ENCODE measurements around the gene PRKCA.

PRKCA gene

GRCh38 chr17:66541461-66542128 is 239.2 kb downstream of the PRKCA start:
- DNase-seq (ENCODE audit: low read depth) = no peak
- H3K4me3 ChIP-seq (ENCODE audit: low read length) = no peak overlapping the region
- no peak for TF ChIP-seq CTCF (conservative IDR thresholded peaks at IDR 0.05; ENCODE audit: low read length)

- H3K4me3 ChIP-seq (ENCODE audit: low read length) = no peak overlapping the region
- TF ChIP-seq CTCF (conservative IDR thresholded peaks at IDR 0.05; ENCODE audit: low read length) = no peak
- DNase-seq (ENCODE audit: low read depth) = peak; percentile 62
Observed at GRCh38 chr17:66542129-66542966, 239.9 kb downstream of the PRKCA start.

- no peak for TF ChIP-seq CTCF (conservative IDR thresholded peaks at IDR 0.05; ENCODE audit: low read length)
- DNase-seq (ENCODE audit: low read depth) = peak; percentile 82
- no peak overlapping the region for H3K4me3 ChIP-seq (ENCODE audit: low read length)
Observed at GRCh38 chr17:66542967-66543520, 240.6 kb downstream of the PRKCA start.

- H3K4me3 ChIP-seq (ENCODE audit: low read length) = no peak overlapping the region
- no peak for DNase-seq (ENCODE audit: low read depth)
- no peak for TF ChIP-seq CTCF (conservative IDR thresholded peaks at IDR 0.05; ENCODE audit: low read length)
Observed at GRCh38 chr17:66543526-66543925, 241.1 kb downstream of the PRKCA start.

GRCh38 chr17:66545918-66546317 is 243.5 kb downstream of the PRKCA start:
- no peak for DNase-seq (ENCODE audit: low read depth)
- no peak for TF ChIP-seq CTCF (conservative IDR thresholded peaks at IDR 0.05; ENCODE audit: low read length)
- no peak overlapping the region for H3K4me3 ChIP-seq (ENCODE audit: low read length)

GRCh38 chr17:66547151-66547865 is 244.9 kb downstream of the PRKCA start:
- TF ChIP-seq CTCF (conservative IDR thresholded peaks at IDR 0.05; ENCODE audit: low read length) = no peak
- no peak overlapping the region for H3K4me3 ChIP-seq (ENCODE audit: low read length)
- DNase-seq (ENCODE audit: low read depth) = no peak
